GM21528 (cell line): ENCODE results near the gene PLEKHM3.

ENCODE experiments used
- ATAC-seq: cut with Tn5 transposase; IDR thresholded peaks from one replicate; pipeline ENCODE4 v1.9.1; 2021; ENCODE audit warnings: mild to moderate bottlenecking, moderate library complexity; ENCODE audit not compliant: unreplicated experiment, low FRiP score

Gene PLEKHM3

DNA sequence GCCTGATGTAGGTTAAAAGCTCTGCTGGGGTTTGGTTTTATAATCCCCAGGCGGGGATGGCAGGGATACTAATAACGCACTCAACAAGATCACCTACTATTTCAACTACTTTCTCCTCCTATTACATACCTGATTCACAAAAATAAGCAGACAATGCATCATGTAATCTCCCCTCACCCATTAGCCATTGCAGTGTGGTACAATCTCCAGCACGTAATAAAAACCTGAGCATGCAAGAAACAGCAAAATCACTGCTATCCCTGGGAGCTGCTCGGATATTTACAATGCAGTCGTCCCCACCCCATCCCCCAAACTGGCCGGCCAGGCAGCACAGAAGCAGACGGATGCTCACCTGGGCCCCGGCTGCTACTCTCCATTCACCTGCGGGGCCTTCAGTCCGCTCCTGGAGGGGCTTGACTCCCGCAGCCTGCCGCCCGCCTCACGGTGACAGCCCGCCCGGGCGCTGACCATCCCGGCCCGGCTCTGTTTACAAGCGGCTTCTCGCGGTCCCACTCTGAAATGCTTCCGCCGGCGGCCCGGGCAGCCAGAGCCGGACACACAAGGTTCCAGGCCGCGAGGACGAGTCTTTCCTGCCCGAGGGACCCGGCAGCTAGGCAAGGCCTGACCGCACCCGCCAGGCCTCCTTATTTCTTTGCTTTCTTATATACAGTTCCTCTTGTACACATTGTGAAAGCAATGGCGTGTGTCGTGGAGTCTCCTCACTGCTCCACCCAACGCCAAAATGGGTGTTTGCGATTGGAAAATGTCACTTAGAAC, at the start of gene PLEKHM3:
PLEKHM3 (minus strand) TSS at position 491 of the 777 bp plus-strand sequence. CDS start 23,888 bp downstream, outside the sequence.
- ATAC-seq, result peak; percentile 94

DNA sequence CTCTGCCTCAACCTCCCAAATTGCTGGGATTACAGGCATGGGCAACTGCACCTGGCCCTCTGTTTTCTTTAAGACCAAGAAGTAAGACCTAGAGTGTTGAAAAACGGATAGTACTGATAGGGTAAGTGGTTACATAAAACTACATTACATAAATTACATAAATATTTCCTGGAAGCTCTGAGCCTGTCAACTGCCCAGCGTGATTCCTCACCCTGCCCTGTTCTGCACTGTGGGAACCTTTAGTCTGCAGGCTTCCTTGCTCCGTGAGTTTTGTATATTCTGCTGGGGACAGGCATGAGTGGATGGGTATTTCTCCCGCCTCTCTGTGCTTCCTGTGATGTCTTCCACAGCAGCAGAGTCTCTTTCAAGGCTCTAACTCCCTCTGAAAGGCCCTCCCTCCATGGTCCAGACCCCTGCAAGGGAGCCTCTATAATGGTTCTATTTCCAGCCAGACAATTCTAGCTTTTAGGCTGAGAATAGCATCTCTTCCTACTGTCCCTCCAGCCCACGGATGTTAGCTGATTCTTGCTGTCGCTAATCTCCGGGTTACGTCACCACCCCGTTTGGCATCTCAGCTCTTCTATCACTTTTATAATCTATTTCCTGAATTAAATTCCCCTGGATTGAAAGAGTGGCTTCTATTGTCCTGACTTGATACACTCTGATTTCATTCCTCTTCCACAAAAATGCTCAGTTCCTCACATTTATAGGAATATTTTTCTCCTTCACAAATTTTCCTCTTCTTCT, 49.5 kb upstream of the PLEKHM3 start:
- ATAC-seq, result no peak

DNA sequence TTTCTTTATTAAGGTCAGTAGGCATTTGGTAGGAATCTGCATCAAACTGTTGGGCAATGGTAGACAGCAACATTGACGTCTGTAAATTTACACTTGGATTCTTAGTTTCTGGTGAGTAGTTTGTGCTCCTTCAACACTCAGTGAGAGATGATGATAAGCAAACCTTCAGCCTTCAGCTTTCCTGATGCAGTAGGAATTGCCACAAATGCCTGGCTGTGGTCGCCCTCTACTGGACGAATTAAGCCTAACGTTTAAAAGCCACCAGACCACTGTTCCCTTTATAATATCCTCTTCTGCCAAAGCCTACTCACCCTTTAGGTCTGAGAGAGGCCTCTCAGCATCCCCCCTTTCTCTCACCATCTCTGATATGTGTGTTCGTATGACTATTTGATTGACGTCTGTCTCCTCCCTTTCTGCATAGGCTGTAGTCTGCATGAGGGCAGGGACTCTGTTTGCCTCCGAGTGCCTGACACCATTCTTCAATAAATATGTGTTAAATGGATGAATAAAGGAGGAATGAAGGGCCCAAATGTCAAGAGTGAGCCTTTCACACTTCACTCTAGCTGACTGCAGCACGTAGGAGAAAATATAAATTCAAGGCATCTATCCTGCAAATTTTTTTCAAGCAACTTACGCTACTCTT, 47.0 kb upstream of the PLEKHM3 start:
- peak; percentile 76 for ATAC-seq

- ATAC-seq, result no peak
Measured at GRCh38 chr2:208069186-208069585, 43.9 kb upstream of the PLEKHM3 start.

DNA sequence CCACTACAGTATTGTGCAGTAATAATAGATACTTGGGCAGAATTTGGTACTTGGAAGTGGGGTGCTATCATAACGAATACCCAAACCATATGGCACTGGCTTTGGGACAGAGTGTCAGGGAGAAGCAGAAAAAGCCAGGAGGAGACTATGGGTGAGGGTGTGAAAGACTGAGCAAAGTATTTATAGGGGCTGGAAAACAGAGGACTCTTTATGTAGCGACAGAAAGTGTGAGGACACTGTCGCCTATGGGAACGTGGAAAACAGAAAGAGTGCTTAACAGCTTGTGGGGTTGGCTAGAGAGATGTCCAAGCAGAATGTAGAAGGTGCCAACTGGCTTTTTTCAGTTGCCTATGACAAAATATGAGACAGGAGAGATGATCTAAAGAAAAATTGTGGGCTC, 40.7 kb upstream of the PLEKHM3 start:
- ATAC-seq, result no peak

- ATAC-seq, result no peak
Measured at GRCh38 chr2:208065476-208065875, 40.1 kb upstream of the PLEKHM3 start.

DNA sequence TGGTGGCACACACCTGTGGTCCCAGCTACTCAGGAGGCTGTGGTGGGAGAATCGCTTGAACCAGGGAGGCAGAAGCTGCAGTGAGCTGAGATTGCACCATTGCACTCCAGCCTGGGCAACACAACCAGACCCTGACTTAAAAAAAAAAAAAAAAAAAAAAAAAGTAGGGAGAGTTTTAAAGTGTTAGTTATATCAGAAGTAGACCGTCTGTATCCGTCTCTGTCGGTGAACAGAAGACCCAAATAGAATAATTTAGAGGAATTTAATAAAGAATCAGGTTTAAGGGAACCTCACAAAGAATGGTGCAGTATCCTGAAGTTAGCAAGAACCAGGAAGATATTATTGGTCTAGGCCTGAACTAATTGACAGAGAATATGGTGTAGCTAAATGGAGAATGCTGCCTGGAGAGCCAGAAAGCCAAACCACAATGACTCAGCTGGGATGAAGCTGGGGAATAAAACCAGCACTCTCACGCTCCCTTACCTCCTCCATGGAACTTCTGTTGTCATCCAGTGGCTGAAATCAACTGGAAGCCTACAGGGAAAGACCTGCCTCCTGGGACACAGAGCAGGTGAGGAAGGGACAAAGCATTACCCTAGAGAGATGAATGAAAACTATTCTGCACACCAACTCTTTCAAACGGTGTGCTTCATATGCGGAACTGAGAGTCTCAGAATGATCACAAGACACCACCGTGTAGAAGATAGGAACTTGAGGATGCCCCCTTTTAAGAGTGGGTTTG, 39.1 kb upstream of the PLEKHM3 start:
- ATAC-seq, result peak; percentile 94

- ATAC-seq, result no peak
Measured at GRCh38 chr2:208062961-208063360, 37.6 kb upstream of the PLEKHM3 start.

GRCh38 chr2:208062113-208062512, 36.8 kb upstream of the PLEKHM3 start:
- no peak for ATAC-seq

- no peak for ATAC-seq
Measured at GRCh38 chr2:208057108-208057507, 31.8 kb upstream of the PLEKHM3 start.

DNA sequence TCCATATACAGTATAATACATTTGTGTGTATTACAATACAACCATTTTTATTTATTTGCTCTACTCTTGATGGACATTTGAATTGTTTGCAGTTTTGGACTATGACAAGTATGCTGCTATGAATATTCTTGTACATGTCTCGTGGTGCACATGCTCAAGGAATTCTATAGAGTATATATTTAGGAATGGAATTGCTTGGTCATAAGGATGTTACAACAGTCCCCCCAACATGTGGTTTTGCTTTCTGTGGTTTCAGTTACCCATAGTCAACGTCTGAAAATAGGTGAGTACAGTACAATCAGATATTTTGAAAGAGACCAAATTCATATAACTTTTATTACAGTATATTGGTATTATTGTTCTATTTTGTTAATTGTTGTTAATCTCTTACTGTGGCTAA, 24.1 kb upstream of the PLEKHM3 start:
- no peak for ATAC-seq

GRCh38 chr2:208049006-208049405, 23.7 kb upstream of the PLEKHM3 start:
- ATAC-seq, result no peak

DNA sequence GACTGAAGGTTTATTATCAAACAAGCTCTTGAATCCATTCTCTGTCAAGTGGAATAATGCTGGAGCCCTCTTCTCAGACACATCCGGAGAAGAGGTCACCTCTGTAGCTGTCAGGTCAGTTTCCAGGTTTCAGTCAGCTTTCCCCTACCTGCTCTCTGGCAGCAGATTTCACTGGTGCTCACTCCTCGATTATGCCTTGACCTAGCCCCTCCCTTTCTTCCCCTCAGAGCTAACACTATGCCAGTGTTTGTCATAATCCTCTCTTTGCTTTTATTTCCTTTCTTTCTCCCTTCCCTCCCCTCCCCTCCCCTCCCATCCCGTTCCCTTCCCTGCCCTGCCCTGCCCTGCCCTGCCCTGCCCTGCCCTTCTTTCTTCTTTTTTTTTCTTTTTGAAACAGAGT, 22.5 kb upstream of the PLEKHM3 start:
- ATAC-seq, result no peak

GRCh38 chr2:208046686-208047085, 21.4 kb upstream of the PLEKHM3 start:
- no peak for ATAC-seq

DNA sequence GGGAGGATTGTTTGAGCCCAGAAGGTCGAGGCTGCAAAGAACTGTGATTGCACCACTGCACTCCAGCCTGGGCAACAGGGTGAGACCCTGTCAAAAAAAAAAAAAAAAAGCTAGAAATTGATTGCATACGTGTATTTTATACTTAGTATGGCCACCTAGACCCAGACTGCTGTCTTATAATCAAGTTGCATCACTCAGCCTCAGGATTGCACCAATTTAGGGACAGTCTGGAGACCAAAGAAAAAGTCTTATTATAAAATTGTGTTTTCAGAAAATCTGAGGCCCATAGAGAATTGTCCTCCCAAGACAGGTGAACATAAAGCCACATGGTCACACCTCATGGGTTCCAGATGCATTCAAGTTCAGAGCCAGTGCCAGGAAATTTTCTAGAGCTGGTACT, 17.1 kb upstream of the PLEKHM3 start:
- no peak for ATAC-seq

DNA sequence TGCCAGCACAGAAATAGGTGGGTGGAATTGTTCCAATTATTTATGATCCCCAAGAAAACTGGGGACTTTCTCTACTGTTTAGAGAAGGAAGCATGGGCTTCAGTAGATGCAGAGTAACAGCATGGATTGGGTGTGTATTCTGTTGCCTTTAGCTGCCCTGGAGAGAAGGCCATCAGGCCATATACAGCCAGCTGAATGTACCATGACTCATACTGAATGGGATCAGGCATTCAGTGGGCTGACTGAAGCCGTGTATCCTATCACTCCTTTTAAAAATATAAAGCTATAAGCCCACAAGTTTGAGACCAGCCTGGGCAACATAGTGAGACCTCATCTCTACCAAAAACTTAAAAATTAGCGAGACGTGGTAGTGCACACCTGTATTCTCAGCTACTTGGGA, 16.7 kb upstream of the PLEKHM3 start:
- no peak for ATAC-seq

DNA sequence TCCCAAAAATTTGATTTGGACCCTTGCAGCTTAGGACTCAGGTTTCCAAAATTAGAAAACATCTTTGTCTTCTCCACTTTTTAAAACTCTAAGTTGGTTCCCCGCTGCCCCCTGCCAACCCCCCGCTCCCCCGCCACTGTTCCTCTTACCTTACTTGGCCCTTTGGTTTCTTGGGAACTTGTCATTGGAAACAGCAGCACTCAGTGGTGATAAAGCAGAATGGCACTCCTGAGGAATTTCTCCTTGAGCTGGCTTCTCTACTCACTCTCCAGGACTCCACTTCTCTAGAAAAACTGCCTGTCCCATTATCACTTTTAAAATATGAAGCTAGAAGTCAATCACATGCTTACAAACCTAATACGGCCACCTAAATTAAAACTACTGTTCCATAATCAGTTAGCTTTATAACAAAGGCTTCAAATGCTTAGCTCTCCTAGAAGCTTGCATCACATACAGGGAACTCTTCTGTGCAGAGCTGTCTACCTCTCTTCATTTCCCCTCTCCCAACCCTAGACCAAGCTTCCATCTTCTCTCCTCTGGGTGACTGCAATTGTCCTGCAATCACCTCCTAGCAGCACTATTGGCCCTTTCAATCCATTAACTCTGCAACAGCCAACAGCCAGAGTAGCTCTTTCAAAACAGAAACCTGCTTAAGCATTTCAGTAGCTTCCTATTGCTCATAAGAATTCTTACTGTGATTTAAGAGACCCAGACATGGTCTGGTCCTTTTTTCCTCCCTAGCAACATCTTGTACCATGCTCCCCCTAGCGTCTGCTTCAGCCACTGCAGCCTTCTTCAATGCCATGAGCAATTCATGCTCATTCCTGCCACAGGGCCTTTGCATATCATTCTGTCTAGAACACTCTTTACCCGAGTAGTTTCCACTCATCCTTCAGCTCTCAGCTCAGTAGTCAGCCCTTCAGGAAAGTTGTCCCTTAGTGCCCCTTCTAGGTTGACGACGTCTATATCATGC, 15.2 kb upstream of the PLEKHM3 start:
- ATAC-seq, result peak; percentile 89

DNA sequence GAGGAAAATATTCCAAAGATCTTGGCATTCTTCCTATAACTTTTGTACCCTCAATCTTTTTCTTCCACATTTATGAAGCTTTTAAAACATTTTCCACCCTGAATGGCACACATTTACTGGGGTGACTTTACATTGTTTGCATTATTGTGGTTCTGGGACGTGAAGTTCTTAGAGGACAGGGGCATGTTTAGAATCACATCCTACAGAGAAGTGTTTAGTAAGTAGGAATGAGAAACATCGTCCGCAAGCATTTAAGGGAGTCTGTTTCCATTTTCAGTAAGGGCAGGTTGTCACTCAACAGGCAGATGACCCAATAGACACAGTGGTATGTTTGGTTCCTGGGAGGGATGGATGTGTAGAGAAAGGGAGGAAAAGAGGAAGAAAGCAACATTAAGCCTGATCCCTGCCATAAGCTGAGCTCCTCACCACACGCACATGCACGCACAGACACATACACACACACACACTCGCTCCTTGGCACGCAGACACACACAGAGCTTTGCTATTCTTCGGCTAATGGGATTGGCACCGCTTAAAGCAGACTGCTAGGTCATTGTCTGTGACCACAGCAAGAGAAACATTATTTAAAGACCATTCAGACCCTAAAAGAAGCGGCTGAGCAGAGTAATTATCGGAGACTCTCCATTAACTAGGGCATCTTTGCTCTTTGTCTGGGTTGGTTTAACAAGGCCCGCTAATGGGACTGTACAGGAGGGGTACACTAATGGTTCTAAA, 14.2 kb upstream of the PLEKHM3 start:
- no peak for ATAC-seq
